Activated CD4-positive, alpha-beta T cell treated with anti-CD3 and anti-CD28 coated beads for 24 hours (primary cell): Measurements from ENCODE around the gene CKB.
A peak's percentile ranks its signal among the peaks of the same experiment; 100 is the strongest.
"Not testable (repeated sequence)": the region's sequence is repeated elsewhere in the genome, so short reads cannot be mapped to it uniquely, and the experiment has no call there.

Source experiments
- DNase-seq, 2 donors: peaks; one replicate each; pipeline ENCODE4 v3.0.0-alpha.2; 2020; ENCODE audit warnings: low read depth in 2 of 2

The CKB gene

GRCh38 chr14:103526247-103526913, 3.8 kb upstream of the CKB start:
- DNase-seq: no peak

- not testable (repeated sequence) for DNase-seq
Observed at GRCh38 chr14:103525430-103526246, 3.0 kb upstream of the CKB start.

GRCh38 chr14:103524002-103524935, 1.6 kb upstream of the CKB start:
- DNase-seq: no peak

DNA sequence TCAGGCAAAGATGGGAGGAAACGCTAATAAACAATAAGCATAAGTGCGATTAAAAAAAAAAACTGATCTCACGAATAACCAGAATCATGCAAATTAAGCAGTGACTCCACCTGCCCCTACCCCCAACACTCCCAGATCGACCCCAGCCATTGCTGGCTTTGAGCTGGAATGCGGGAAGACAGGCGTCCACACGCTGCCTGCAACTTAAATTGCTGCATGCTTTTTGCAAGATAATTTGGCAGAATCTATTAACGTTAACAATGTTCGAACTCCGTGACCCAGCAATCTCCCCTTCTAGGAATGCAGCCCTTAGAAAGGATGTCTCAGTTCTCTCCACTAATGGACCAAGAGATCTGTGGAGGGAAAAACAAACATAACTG, 935 bp upstream of the CKB start:
- no peak for DNase-seq

- no peak for DNase-seq
Observed at GRCh38 chr14:103521951-103522563, 573 bp downstream of the CKB start.

DNA sequence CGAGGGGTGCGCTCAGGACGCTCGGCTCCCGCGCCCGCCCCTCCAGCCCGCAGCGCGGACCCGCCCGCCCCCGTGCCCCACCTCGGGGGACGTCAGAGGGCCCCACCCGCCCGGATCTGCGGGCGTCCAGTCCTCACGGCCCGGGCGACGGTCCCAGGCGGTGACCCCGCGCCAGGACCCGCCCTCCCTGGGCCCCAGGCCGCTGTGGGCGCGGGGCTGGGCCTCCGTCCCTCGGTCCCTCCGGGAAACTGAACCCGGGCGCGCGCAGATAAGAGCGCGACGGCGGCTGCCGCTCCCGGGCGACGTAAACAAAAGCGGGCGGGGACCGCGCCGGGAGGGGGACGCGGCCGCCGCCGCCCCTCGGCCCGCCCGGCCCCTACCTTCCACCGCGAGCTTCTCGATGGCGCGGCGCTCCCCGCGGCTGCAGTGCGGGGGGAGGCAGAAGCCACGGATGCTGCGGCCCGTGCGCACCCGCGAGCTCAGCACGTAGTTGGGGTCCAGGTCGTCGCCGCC, 1.1 kb downstream of the CKB start:
- DNase-seq: no peak

DNA sequence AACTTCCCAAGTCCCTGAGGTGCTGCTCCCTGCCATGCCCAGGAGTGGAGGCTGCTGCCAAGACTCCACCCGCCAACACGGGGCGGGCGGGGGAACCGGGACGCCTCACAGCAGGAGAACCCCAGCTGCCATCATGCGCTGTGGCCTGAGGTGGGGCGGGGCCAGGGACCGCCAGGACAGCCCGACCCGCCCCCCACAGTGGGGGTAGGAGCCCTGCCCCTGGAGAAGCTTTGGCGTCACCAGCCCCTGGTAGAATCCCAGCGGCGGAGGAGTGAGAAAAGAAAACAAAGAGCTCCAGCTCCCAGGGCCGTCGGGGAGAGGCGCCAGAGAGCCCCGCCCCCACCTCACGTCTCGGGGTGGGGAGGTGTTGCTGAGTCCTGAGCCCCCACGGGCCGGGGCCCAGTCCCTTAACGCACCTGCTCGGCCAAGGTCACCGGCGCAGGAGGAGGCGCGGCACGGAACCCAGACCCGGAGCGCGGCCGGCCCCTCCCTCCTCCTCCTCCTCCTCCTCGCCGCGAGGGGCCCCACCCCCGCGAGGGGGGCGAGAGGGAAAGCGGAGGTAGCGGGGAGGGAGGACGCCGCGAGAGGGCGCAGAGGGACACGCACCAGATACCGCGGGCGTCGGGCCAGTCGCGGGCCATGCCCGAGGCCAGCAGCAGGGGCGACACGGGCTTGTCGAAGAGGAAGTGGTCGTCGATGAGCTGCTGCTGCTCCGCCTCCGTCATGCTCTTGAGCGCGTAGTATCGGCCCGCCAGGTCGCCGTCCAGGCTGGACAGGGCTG, 1.8 kb downstream of the CKB start:
- peak; percentile 23 to 38 for DNase-seq

DNA sequence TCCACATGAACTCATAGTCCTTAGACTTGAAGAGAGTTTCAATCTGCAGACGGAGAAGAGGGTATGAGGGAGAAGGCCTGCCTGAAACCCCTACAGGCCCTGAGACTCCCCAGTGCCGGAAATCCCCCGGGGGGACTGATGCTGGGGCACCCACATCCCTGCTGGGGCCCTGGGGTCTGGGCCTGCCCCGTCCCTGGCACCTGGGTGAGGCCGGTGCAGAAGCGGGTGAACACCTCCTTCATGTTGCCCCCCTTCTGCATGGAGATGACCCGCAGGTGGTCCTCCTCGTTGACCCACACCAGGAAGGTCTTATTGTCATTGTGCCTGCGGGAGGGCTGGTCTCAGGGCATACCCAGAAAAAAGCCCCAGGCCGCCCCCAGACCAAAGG, 2.4 kb downstream of the CKB start:
- no peak for DNase-seq

GRCh38 chr14:103519837-103520212, 2.8 kb downstream of the CKB start:
- no peak for DNase-seq

DNA sequence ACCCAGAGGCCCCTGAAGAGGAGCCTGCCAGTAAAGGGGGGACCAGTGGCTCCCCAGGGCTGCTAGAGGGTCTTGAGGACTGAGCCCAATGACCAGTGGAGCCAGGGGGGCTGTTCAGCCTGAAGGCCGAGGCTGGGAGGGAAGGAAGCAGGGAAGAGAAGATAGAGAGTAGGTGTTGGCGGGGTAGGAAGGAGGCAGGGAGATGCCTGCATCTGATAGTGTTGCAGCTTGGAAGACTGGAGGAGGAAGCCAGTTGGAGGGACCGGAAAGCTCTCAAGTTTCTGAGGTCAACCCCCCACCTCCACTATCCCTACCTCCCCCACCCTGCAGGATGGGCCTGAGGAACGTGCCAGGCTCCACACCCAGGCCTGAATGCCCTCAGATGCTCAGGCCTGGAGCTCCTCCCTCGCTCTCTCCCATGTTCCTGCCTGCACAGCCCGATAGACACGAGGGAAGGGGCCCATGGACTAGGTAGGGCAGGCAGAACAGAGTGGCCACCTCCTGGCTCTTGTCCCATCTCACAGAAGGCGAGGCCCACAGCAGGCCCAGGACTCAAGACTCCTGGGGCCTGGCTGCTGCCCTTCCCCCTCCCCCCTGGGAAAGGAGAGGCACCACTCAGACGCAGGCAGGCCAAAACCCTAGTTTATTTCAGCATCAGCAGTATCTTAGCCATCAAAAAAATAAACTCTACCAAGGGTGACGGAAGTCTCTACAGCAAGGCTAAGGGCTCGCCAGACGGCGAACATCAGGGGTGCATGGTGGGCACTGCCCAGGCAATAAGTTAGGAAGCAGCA, 3.4 kb downstream of the CKB start:
- DNase-seq: no peak

- DNase-seq: peak; percentile 35 to 54
Observed at GRCh38 chr14:103518422-103519042, 4.1 kb downstream of the CKB start.

DNA sequence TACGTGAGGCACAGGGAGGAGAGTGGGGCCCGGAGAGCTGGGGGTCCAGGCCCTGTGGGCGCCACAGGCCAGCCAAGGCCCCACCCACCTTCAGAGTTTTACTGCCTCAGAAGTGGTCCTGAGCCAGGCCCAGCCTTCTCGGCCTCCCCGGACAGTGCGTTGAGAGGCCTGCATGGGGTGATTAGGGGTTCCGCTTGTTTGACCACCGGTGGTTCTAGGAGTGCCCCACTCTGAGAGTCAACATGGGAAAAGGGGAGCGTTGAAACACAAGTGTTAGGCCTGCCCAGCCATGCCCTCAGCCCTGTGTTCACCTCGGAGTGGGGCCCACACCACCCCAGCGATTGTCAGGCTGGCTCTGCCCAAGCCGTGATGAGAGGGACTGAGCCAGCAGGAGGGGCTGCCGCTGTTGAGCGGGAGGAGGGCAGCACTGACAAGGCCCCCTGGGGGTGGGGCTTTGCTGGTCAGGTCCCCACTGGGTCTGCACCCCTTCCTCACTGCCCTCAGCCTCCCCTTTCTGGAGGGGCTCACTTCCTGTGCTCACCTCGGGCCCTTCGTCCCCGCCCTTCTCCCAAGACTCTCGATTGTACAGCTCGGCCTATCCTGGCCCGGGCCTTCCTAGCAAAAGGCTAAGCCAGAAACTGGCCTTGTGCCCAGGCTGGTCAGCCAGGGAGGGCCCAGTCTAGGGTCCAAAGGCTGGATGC, 4.8 kb downstream of the CKB start:
- no peak for DNase-seq

DNA sequence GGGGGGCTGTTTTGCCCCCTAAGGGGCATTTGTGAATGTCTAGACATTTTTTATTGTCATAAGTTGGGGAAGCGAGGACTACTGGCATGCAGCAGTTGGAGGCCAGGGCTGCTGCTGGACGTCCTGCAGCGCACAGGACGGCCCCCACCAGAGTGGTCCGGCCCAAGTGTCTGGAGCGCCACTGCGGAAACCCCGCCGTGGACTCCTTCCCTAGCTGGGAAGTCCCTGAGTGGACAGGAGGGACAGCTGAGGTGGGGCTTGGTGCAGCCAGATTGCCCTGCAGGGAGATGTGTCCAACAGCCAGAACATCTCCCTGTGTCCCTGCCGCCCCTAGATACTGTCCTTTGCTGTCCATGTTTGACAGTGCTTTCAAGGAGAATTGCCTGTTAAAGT, 5.5 kb downstream of the CKB start:
- no peak for DNase-seq

GRCh38 chr14:103516426-103517173, 6.0 kb downstream of the CKB start:
- no peak for DNase-seq

- DNase-seq: no peak
Observed at GRCh38 chr14:103514596-103515421, 7.8 kb downstream of the CKB start.

DNA sequence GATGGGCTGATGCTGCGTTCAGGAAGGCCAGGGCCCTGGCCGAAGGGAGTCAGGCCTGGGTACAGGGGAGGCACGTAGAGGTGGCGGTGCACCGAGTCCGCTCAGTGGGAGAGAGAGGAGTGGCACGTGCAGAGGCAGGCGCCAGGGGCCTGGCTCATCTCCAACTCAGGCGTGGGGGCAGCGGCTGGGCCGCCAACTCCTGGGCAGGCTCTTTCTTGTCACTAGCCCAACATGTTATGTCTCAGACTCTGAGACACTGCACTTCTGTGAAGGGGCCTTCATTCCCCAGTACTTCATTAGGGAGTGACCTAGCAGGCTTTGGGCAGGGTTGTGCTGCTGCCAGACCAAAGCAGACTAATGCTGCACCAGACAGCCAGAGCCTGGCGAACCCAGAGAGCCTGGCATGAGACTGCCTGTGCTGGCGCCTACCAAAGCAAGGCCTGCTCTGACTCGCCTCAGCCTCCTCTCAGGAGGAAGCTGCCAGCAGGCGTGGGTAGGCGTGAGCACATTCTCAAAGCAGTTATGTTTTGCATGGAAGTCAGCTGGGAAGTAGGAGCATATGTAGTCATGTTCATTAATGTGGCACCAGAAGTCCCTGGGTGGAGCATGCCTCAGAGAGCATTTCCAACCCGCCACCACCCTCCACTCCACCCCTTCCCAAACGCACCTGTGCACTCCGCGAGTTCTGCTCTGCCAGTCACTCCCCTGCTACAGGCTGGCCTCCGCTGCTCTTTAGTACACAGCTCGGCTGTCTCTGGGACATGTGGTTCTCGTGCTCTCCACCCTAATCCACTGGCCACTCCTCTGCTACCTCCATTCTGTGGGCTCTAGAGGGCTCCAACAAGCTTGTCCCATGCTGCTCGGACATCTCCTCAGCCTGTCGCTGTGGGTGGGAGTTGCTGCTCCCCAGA, 9.7 kb downstream of the CKB start:
- no peak for DNase-seq
